VCaP (cell line): ENCODE results near the gene GALNS.

Source experiments
- H3K27ac ChIP-seq: fragments of 450-650 bp; 2 replicates; pipeline ENCODE4 v1.5.1; 2017
- TF ChIP-seq, protein P1 (sequence below): fragments of 450-650 bp; conservative IDR thresholded peaks from 2 replicates; pipeline ENCODE4 v1.5.1; 2017; ENCODE audit warnings: mild to moderate bottlenecking, moderate library complexity

Gene GALNS

DNA sequence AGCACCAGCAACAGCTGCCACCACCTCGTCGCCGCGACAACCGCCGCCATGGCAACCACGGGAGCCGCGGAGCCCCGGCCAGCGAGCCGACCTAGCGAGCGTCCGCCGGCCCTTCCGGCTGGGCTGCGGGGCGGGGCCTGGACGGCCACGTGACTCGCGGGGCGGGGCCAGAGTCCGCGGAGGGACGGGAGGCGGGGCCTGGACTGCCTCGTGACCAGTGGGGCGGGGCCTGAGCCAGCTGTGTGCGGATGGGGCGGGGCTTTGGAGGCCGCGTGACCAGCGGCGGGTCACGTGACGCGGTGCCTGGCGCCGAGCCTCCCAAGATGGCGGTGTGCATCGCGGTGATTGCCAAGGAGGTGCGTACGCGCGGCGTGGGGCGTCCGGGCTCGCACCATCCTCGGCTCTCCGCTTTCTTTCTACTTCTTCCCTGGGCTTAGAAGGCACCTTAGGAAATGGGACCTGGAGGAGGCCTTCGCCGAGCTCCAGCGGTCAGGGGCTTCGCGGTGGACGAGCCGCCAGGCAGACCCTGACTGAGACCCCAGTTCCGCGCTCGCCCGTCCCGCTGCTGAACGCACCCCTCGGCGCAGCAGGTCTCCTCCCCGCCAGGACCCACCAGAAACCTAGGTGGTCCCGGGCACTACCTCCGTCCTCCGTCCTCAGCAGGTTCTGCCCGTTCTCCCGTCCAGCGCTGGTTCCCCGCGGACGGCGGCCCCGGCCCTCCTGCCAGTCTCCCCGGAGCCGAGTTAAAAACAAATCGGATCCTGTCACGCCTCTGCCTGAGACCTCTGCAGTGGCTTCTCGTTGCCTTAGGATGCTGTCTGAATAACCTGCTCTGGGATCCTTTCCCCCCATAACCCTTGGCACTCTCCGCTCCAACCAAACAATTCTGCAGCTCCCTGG is at the start of gene GALNS, which contains the start of gene TRAPPC2L:
Gene GALNS, minus strand, starts transcription at position 120 of the 900 bp plus-strand sequence. Its CDS starts 70 bp downstream, at position 50.
Gene TRAPPC2L, plus strand, starts transcription at position 300 of the 900 bp plus-strand sequence. Its CDS starts 24 bp downstream, at position 324.
- H3K27ac ChIP-seq, result peak within 1 kb of the TSS; percentile 54
- TF ChIP-seq, protein P1, sequence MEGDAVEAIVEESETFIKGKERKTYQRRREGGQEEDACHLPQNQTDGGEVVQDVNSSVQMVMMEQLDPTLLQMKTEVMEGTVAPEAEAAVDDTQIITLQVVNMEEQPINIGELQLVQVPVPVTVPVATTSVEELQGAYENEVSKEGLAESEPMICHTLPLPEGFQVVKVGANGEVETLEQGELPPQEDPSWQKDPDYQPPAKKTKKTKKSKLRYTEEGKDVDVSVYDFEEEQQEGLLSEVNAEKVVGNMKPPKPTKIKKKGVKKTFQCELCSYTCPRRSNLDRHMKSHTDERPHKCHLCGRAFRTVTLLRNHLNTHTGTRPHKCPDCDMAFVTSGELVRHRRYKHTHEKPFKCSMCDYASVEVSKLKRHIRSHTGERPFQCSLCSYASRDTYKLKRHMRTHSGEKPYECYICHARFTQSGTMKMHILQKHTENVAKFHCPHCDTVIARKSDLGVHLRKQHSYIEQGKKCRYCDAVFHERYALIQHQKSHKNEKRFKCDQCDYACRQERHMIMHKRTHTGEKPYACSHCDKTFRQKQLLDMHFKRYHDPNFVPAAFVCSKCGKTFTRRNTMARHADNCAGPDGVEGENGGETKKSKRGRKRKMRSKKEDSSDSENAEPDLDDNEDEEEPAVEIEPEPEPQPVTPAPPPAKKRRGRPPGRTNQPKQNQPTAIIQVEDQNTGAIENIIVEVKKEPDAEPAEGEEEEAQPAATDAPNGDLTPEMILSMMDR, result no peak

GRCh38 chr16:88906020-88906419 is 49.3 kb upstream of the GALNS start:
- no peak overlapping the region for H3K27ac ChIP-seq
- TF ChIP-seq, protein P1, result no peak

- TF ChIP-seq, protein P1, result no peak
Measured at GRCh38 chr16:88905563-88905962, 48.8 kb upstream of the GALNS start.

DNA sequence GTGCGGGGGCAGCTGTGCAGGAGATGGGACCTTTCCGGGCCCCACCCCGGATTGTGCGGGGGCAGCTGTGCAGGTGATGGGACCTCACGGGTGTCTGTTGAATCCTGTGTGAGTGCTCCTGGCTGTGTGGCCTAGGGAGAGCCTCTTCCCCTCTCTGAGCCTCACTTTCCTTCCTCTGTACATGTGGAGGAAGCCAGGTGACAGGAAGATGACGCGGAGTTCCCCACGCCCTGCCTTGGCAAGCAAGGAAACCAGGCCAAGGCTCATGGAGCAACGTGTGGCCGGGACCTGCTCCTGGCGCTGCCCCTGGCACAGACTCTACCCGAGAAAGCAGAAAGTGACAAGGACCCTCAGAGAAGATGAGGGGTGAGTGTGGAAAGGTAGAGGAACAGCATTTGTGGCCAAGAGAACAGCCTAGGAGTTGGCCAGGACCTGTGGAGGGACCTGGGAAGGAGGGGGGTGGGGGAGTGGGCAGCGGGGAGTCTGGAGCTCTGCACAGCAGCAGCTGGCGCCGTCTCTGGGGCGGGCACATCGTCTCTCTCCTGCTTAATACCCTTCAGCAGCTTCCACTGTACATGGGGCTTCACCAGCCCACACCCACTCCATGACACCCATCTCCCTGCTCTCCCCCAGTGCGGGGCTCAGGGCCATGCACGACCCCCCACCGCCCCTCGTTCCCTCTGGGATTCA is 48.1 kb upstream of the GALNS start:
- TF ChIP-seq, protein P1, result no peak
- no peak overlapping the region for H3K27ac ChIP-seq

More at GRCh38 chr16:88905563-88905962, 48.8 kb upstream of the GALNS start:
- H3K27ac ChIP-seq, result no peak overlapping the region

DNA sequence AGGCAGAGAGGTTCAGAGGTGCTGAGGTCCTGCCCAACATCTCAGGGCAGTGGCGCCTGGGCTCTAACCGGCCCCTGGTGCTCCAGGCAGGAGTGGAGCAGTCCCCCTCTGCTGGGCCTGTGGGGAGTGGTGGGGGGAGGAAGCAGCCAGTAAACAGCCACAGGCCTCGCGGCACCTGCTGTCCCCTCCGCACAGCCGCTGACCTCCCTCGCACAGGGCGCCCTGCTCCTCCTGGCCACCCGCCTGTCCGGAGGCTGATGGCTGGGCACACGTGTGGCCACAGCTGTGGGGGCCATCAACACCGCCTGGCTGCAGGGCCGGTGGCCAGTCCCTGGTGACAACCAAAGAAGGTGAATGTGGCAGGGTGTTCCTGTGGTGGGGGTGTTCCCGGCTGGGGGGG is 46.5 kb upstream of the GALNS start:
- TF ChIP-seq, protein P1, result no peak
- no peak overlapping the region for H3K27ac ChIP-seq

DNA sequence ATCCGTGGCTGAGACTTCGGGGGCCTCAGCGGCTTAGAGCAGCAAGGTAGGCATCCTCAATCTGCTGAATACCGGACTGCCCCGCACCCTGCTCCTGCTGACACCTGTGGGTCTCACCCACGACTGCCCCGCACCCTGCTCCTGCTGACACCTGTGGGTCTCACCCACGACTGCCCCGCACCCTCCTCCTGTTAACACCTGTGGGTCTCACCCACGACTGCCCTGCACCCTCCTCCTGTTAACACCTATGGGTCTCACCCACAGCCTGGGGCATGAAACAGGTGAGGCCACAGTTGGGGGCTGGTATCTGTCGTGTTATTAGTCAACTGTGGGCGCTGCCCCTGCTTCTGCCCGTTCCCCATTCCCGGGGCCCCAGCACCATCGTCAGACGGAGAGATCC is 46.0 kb upstream of the GALNS start:
- H3K27ac ChIP-seq, result no peak overlapping the region
- TF ChIP-seq, protein P1, result no peak

DNA sequence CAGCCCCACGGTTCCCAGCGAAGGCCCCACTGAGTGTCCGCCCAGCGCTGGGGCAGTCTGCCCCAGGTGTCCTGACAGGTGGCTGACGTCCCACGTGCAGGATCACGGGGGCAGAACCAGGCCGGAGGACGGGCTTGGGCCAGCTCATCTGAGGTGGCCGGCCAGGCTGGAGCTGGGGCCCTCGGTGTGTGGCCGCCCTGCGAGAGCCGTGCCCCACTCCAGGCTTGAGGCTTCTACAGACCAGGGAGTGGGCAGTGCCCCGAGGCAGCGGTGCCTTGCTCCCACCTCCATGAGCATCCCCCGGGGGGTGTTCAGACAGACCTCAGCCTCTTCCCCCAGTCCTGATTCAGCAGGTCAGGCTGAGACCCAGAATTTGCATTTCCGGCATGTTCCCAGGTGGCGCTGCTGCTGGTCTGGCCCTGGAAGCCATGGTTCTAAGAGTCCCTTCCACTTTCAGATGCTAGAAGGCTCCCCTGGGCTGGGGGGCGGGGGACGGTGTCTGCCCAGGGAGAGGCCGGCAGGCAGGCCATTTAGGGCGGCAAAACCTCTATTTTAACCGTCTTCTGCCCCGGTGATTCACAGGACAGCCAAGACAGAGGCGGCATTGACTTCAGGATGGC is 45.1 kb upstream of the GALNS start:
- H3K27ac ChIP-seq, result no peak overlapping the region
- TF ChIP-seq, protein P1, result no peak
